Transverse colon (tissue), 4 donors: ENCODE results near the gene TMEM47.

ENCODE experiments used
- POLR2AphosphoS5 ChIP-seq, 3 donors: sonication (generic); formaldehyde crosslinking; IDR thresholded peaks; one replicate each; pipeline ENCODE4 v1.6.1; 2016; ENCODE audit warnings: antibody characterized with exemption in 3 of 3
- TF ChIP-seq, protein P1 (sequence below), 5 experiments: fragments of 200-600 bp in 3 of 5; fragments of 450-650 bp in 2 of 5; sonication (generic) in 3 of 5; IDR thresholded peaks; 1 replicate in 2 of 5; 2 replicates in 3 of 5; pipeline ENCODE4 v1.5.1; 2016 to 2017; ENCODE audit warnings: antibody characterized with exemption in 5 of 5, inconsistent platforms in 3 of 5, mild to moderate bottlenecking in 2 of 5, moderate library complexity in 1 of 5

DNA sequence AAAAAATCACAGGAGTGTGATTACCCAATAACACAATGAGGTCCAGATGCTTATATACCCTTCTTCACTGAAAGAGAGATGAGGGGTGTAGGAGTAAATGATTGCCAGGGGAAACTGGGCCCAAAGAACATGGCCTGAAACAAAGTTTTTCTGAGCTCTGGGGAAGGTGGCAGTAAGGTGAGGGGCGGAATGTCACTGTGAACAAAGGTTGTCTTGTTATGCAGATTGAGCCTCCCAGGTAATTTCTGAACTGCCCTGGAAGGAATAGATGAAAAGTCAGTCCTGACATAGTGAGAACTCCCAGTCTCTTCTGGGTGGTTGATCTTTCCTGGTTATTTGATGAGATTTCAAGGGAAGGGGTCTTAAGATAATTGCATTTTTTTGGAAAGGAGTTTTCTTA, 2.5 kb upstream of the TMEM47 start:
- TF ChIP-seq, protein P1, sequence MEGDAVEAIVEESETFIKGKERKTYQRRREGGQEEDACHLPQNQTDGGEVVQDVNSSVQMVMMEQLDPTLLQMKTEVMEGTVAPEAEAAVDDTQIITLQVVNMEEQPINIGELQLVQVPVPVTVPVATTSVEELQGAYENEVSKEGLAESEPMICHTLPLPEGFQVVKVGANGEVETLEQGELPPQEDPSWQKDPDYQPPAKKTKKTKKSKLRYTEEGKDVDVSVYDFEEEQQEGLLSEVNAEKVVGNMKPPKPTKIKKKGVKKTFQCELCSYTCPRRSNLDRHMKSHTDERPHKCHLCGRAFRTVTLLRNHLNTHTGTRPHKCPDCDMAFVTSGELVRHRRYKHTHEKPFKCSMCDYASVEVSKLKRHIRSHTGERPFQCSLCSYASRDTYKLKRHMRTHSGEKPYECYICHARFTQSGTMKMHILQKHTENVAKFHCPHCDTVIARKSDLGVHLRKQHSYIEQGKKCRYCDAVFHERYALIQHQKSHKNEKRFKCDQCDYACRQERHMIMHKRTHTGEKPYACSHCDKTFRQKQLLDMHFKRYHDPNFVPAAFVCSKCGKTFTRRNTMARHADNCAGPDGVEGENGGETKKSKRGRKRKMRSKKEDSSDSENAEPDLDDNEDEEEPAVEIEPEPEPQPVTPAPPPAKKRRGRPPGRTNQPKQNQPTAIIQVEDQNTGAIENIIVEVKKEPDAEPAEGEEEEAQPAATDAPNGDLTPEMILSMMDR (IDR thresholded peaks at IDR 0.05): no peak
- no peak for TF ChIP-seq POLR2AphosphoS5 (IDR thresholded peaks at IDR 0.05)
